GM18951 (cell line): ENCODE results near the gene TTC33.

ENCODE experiments used
- POLR2A ChIP-seq: IDR thresholded peaks from 4 replicates; pipeline ENCODE4 v1.6.1; 2011; ENCODE audit warnings: mild to moderate bottlenecking; ENCODE audit not compliant: insufficient read length, insufficient read depth; ENCODE audit errors: extremely low read depth
- in situ Hi-C: fragments of 300-500 bp; cut with MboI; formaldehyde crosslinking; loops from one replicate; pipeline ENCODE4 v1.12.0; 2022; ENCODE audit warnings: low sequenced_read_pairs, mixed read lengths, inconsistent platforms; ENCODE audit not compliant: unreplicated experiment

The TTC33 gene

GRCh38 chr5:40518485-40518917 lies 237.3 kb downstream of the TTC33 start:
- in situ Hi-C loops = no loop called here
- TF ChIP-seq POLR2A = no peak

GRCh38 chr5:40515476-40515875 lies 240.3 kb downstream of the TTC33 start:
- no peak for TF ChIP-seq POLR2A
- in situ Hi-C loops = no loop called here

GRCh38 chr5:40514976-40515375 lies 240.8 kb downstream of the TTC33 start:
- no peak for TF ChIP-seq POLR2A
- in situ Hi-C loops = no loop called here

GRCh38 chr5:40511801-40512200 lies 244.0 kb downstream of the TTC33 start:
- in situ Hi-C loops = no loop called here
- TF ChIP-seq POLR2A = no peak

- TF ChIP-seq POLR2A = no peak
- in situ Hi-C loops = no loop called here
Measured at GRCh38 chr5:40507095-40507494, 248.7 kb downstream of the TTC33 start.

GRCh38 chr5:40505031-40505430 lies 250.7 kb downstream of the TTC33 start:
- in situ Hi-C loops = no loop called here
- TF ChIP-seq POLR2A = no peak

GRCh38 chr5:40503439-40503838 lies 252.3 kb downstream of the TTC33 start:
- in situ Hi-C loops = no loop called here
- no peak for TF ChIP-seq POLR2A

GRCh38 chr5:40502736-40503135 lies 253.0 kb downstream of the TTC33 start:
- in situ Hi-C loops = no loop called here
- TF ChIP-seq POLR2A = no peak

GRCh38 chr5:40501711-40502444 lies 253.9 kb downstream of the TTC33 start:
- TF ChIP-seq POLR2A = no peak
- in situ Hi-C loops = no loop called here

GRCh38 chr5:40499518-40500273 lies 256.1 kb downstream of the TTC33 start:
- no peak for TF ChIP-seq POLR2A
- in situ Hi-C loops = no loop called here

- no peak for TF ChIP-seq POLR2A
- in situ Hi-C loops = no loop called here
Measured at GRCh38 chr5:40499007-40499406, 256.8 kb downstream of the TTC33 start.

GRCh38 chr5:40497573-40497972 lies 258.2 kb downstream of the TTC33 start:
- TF ChIP-seq POLR2A = no peak
- in situ Hi-C loops = no loop called here

GRCh38 chr5:40495237-40495635 lies 260.5 kb downstream of the TTC33 start:
- in situ Hi-C loops = no loop called here

More at GRCh38 chr5:40495237-40495635, 260.5 kb downstream of the TTC33 start:
- TF ChIP-seq POLR2A = no peak
